ENCODE data around the gene RIMBP2. TPM values are rescaled to one million over a fixed set of nuclear protein-coding genes. Genes with fewer than 3 reads are reported as not detected.

Gene RIMBP2
- total RNA-seq, 1 donor from 2014 or later: not detected

DNA sequence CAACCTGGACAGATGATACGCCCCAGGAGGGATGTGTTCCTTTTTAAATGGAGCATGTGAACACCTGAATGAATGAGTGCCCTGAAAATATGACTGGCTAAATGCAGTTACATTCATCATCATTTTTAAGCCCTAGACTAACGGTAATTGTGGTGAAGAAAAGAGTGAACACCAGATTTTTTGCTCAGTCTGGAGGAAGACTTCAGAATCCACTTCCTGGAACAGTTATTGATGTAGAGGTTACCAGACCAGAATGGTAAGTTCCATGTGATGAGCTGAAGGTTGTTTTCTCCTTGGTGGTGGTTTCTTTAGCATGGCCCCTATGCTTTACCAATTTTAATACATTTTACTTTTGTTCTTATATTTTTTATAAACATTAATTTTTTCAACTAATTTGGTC, 349.1 kb downstream of the RIMBP2 start:
- Mint-ChIP-seq H3K27me3 (ENCODE audit: insufficient read depth) (no peaks in the 10 kb centered on the region), H3K9me3 (no peaks in the 10 kb centered on the region), H3K36me3 (ENCODE audit: low read depth) (no peaks in the 10 kb centered on the region), H3K4me3 (no peak overlapping the region), H3K4me1 (ENCODE audit: low read depth) (no peaks in the 10 kb centered on the region), H3K27ac (no peak overlapping the region)
- intact Hi-C loops (cut with micrococcal nuclease): no loop called here
- no peak for DNase-seq (ENCODE audit: low spot score)

- H3K36me3 Mint-ChIP-seq (ENCODE audit: low read depth): no peaks in the 10 kb centered on the region
- no peak overlapping the region for H3K4me3 Mint-ChIP-seq
- intact Hi-C loops (cut with micrococcal nuclease): no loop called here
- no peaks in the 10 kb centered on the region for H3K27me3 Mint-ChIP-seq (ENCODE audit: insufficient read depth)
- no peak for DNase-seq (ENCODE audit: low spot score)
- no peak overlapping the region for H3K27ac Mint-ChIP-seq
- H3K4me1 Mint-ChIP-seq (ENCODE audit: low read depth): no peaks in the 10 kb centered on the region
- no peaks in the 10 kb centered on the region for H3K9me3 Mint-ChIP-seq
These were observed 349.9 kb downstream of the RIMBP2 start for GRCh38 chr12:130366159-130366558.

DNA sequence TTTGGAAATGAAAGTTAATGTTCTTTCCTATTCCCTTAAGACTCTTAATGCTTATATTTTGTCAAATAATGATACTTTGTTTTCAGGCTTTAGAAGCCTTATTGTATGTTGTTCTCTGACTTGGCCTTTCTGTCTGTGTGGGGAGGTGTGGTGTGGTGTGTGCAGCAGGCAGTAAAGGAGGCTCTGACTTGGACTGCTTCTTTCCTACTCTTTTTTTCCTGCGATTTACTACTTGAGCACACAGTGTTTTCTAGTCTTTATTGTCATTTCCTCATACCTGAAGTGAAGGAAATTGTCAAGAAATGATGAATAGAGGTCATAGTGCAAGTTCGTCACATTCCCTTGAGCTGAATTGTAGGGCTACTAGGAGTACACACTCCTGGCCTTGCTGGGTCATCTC, 351.5 kb downstream of the RIMBP2 start:
- DNase-seq (ENCODE audit: low spot score): no peak
- Mint-ChIP-seq H3K4me1 (ENCODE audit: low read depth) (no peaks in the 10 kb centered on the region), H3K36me3 (ENCODE audit: low read depth) (no peaks in the 10 kb centered on the region), H3K4me3 (no peak overlapping the region), H3K27ac (no peak overlapping the region), H3K9me3 (no peaks in the 10 kb centered on the region), H3K27me3 (ENCODE audit: insufficient read depth) (no peaks in the 10 kb centered on the region)
- intact Hi-C loops (cut with micrococcal nuclease): no loop called here

GRCh38 chr12:130362060-130362459, 354.0 kb downstream of the RIMBP2 start:
- H3K9me3 Mint-ChIP-seq: no peaks in the 10 kb centered on the region
- H3K27ac Mint-ChIP-seq: no peak overlapping the region
- H3K4me3 Mint-ChIP-seq: no peak overlapping the region
- H3K27me3 Mint-ChIP-seq (ENCODE audit: insufficient read depth): no peaks in the 10 kb centered on the region
- intact Hi-C loops (cut with micrococcal nuclease): no loop called here
- no peaks in the 10 kb centered on the region for H3K36me3 Mint-ChIP-seq (ENCODE audit: low read depth)
- H3K4me1 Mint-ChIP-seq (ENCODE audit: low read depth): no peaks in the 10 kb centered on the region
- DNase-seq (ENCODE audit: low spot score): no peak

- Mint-ChIP-seq H3K9me3 (peaks cover 4% of the 10 kb centered on the region), H3K27me3 (ENCODE audit: insufficient read depth) (no peaks in the 10 kb centered on the region), H3K27ac (no peak overlapping the region), H3K4me3 (no peak overlapping the region), H3K36me3 (ENCODE audit: low read depth) (no peaks in the 10 kb centered on the region), H3K4me1 (ENCODE audit: low read depth) (no peaks in the 10 kb centered on the region)
- no peak for DNase-seq (ENCODE audit: low spot score)
- intact Hi-C loops (cut with micrococcal nuclease): no loop called here
These were observed 358.3 kb downstream of the RIMBP2 start for GRCh38 chr12:130357729-130358330.

DNA sequence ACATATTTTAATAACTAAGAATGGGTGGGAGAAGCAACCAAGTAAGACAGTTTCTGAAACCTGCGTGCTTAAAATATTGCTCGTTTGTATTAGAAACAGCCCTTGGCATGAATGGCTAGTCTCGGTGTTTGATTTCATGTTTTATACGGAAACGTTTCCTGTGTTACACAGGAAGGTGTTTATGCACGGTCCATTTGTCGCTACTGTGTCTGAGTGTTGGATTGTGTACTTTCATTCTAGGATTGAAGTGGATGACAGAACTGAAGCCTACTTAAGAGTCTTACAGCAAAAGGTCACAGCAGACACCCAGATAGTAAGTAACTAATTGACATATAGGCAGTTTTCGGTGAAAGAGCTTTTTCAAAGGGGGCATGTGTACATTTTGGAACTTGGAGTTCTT, 358.9 kb downstream of the RIMBP2 start:
- H3K4me1 Mint-ChIP-seq (ENCODE audit: low read depth): no peaks in the 10 kb centered on the region
- H3K4me3 Mint-ChIP-seq: no peak overlapping the region
- H3K9me3 Mint-ChIP-seq: peaks cover 4% of the 10 kb centered on the region
- intact Hi-C loops (cut with micrococcal nuclease): no loop called here
- H3K27ac Mint-ChIP-seq: no peak overlapping the region
- no peaks in the 10 kb centered on the region for H3K36me3 Mint-ChIP-seq (ENCODE audit: low read depth)
- no peak for DNase-seq (ENCODE audit: low spot score)
- H3K27me3 Mint-ChIP-seq (ENCODE audit: insufficient read depth): no peaks in the 10 kb centered on the region

DNA sequence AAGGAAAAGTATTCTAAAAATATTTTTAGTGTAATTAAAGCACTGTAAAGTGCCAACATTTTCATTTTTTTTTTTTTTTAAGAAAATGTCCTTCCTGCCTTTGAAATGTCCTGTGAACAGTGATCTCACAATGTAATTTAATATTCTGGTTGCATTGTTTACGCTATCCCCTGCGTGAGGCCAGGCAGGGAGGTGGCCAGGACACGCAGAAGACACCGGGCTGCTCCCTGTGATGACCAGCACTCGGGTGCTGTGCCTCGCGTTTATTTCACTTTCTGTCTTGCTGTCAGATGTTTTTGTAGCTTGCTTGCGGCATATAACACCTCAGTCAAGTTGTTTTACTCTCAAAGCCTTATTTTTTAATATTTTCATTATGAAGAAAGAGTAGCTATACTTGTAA, 359.9 kb downstream of the RIMBP2 start:
- no peak overlapping the region for H3K4me3 Mint-ChIP-seq
- H3K4me1 Mint-ChIP-seq (ENCODE audit: low read depth): no peaks in the 10 kb centered on the region
- H3K36me3 Mint-ChIP-seq (ENCODE audit: low read depth): no peaks in the 10 kb centered on the region
- intact Hi-C loops (cut with micrococcal nuclease): no loop called here
- H3K9me3 Mint-ChIP-seq: peaks cover 4% of the 10 kb centered on the region
- DNase-seq (ENCODE audit: low spot score): no peak
- H3K27ac Mint-ChIP-seq: no peak overlapping the region
- H3K27me3 Mint-ChIP-seq (ENCODE audit: insufficient read depth): no peaks in the 10 kb centered on the region

DNA sequence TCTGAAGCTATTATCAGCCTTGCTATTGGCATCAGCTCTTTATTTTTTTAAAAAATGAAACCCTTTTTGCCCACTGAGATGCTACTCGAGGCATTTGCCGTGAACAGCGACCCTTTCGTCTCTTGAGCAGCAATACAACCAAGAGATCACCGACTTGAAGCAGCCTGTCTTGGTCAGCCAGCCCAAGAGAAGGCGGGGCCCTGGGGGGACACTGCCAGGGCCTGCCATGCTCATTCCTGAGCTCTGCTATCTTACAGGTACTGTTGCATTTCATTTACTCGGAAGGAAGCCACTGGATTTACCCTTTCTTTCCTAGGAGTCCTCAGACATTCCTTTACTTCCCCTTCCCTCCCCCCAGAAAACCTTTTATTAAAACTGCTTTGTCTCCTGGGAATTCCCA, 361.7 kb downstream of the RIMBP2 start:
- no peaks in the 10 kb centered on the region for H3K36me3 Mint-ChIP-seq (ENCODE audit: low read depth)
- no peak overlapping the region for H3K4me3 Mint-ChIP-seq
- DNase-seq (ENCODE audit: low spot score): no peak
- H3K27ac Mint-ChIP-seq: no peak overlapping the region
- H3K9me3 Mint-ChIP-seq: peaks cover 4% of the 10 kb centered on the region
- H3K27me3 Mint-ChIP-seq (ENCODE audit: insufficient read depth): peaks cover 2% of the 10 kb centered on the region
- H3K4me1 Mint-ChIP-seq (ENCODE audit: low read depth): no peaks in the 10 kb centered on the region
- intact Hi-C loops (cut with micrococcal nuclease): no loop called here

DNA sequence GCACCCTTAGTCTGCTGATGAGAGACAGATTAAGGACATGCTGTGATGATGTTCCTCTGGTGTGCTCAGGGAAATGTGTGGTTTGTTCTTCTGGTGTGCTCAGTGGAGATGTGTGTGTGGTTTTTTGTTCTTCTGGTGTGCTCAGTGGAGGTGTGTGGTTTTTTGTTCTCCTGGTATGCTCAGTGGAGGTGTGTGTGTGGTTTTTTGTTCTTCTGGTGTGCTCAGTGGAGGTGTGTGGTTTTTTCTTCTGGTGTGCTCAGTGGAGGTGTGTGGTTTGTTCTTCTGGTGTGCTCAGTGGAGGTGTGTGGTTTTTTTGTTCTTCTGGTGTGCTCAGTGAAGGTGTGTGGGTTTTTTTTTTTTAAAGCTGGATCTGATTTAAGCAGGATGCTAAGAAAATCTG, 363.0 kb downstream of the RIMBP2 start:
- Mint-ChIP-seq H3K27me3 (ENCODE audit: insufficient read depth) (peaks cover 2% of the 10 kb centered on the region), H3K4me1 (ENCODE audit: low read depth) (no peaks in the 10 kb centered on the region), H3K4me3 (no peak overlapping the region), H3K27ac (no peak overlapping the region), H3K36me3 (ENCODE audit: low read depth) (no peaks in the 10 kb centered on the region), H3K9me3 (peaks cover 4% of the 10 kb centered on the region)
- intact Hi-C loops (cut with micrococcal nuclease): no loop called here
- no peak for DNase-seq (ENCODE audit: low spot score)

GRCh38 chr12:130351326-130351725, 364.8 kb downstream of the RIMBP2 start:
- no peak for DNase-seq (ENCODE audit: low spot score)
- intact Hi-C loops (cut with micrococcal nuclease): no loop called here
- Mint-ChIP-seq H3K9me3 (peaks cover 4% of the 10 kb centered on the region), H3K4me1 (ENCODE audit: low read depth) (no peaks in the 10 kb centered on the region), H3K27me3 (ENCODE audit: insufficient read depth) (peaks cover 2% of the 10 kb centered on the region), H3K27ac (no peak overlapping the region), H3K36me3 (ENCODE audit: low read depth) (no peaks in the 10 kb centered on the region), H3K4me3 (no peak overlapping the region)

GRCh38 chr12:130350715-130351114, 365.4 kb downstream of the RIMBP2 start:
- H3K36me3 Mint-ChIP-seq (ENCODE audit: low read depth): no peaks in the 10 kb centered on the region
- H3K9me3 Mint-ChIP-seq: peaks cover 4% of the 10 kb centered on the region
- H3K4me1 Mint-ChIP-seq (ENCODE audit: low read depth): no peaks in the 10 kb centered on the region
- peaks cover 2% of the 10 kb centered on the region for H3K27me3 Mint-ChIP-seq (ENCODE audit: insufficient read depth)
- H3K27ac Mint-ChIP-seq: no peak overlapping the region
- no peak overlapping the region for H3K4me3 Mint-ChIP-seq
- no peak for DNase-seq (ENCODE audit: low spot score)
- intact Hi-C loops (cut with micrococcal nuclease): no loop called here

- Mint-ChIP-seq H3K27ac (no peak overlapping the region), H3K4me3 (no peak overlapping the region), H3K36me3 (ENCODE audit: low read depth) (no peaks in the 10 kb centered on the region), H3K27me3 (ENCODE audit: insufficient read depth) (peaks cover 6% of the 10 kb centered on the region), H3K4me1 (ENCODE audit: low read depth) (no peaks in the 10 kb centered on the region), H3K9me3 (no peaks in the 10 kb centered on the region)
- DNase-seq (ENCODE audit: low spot score): no peak
- intact Hi-C loops (cut with micrococcal nuclease): no loop called here
These were observed 368.5 kb downstream of the RIMBP2 start for GRCh38 chr12:130347588-130347987.

Data from activated T-helper 1 cell treated with anti-CD3 and anti-CD28 coated beads, Interleukin-12 subunit alpha, Interleukin-12 subunit beta, Interleukin-2, Interleukin-4 antibody, amounts not matched to agents 30 ng/mL and 10 ng/mL and 1 ng/mL, durations not matched to agents 14 hours and 24 hours and 36 hours (primary cell).